Sigmoid colon (tissue), 7 donors: ENCODE results near the gene MRPL21. TPM values are rescaled to one million over a fixed set of nuclear protein-coding genes. Genes with fewer than 3 reads are reported as not detected.

Source experiments
- DNase-seq: peaks from one replicate; pipeline ENCODE4 v3.0.0-alpha.2; 2019
- H3K27ac ChIP-seq, 4 donors: fragments of 200-600 bp; sonication (generic); one replicate each; pipeline ENCODE4 v1.5.1; 2016 to 2019; ENCODE audit warnings: mild to moderate bottlenecking in 1 of 4
- H3K27me3 ChIP-seq, 3 donors: fragments of 200-600 bp; sonication (generic); one replicate each; pipeline ENCODE4 v1.5.1; 2019; ENCODE audit warnings: mild to moderate bottlenecking in 1 of 3
- H3K36me3 ChIP-seq, 4 donors: fragments of 200-600 bp; sonication (generic); one replicate each; pipeline ENCODE4 v1.5.1; 2016 to 2019
- H3K4me1 ChIP-seq, 4 donors: fragments of 200-600 bp; sonication (generic); one replicate each; pipeline ENCODE4 v1.5.1; 2017 to 2019
- H3K4me3 ChIP-seq, 4 donors: fragments of 200-600 bp; sonication (generic); one replicate each; pipeline ENCODE4 v1.5.1; 2017 to 2019; ENCODE audit warnings: mild to moderate bottlenecking in 2 of 4, moderate library complexity in 1 of 4
- H3K9me3 ChIP-seq, 4 donors: fragments of 200-600 bp in 3 of 4; sonication (generic) in 3 of 4; one replicate each; pipeline versions ENCODE4 v1.5.1 to v1.6.1; 2013 to 2019
- CTCF ChIP-seq, 4 experiments: fragments of 450-650 bp in 3 of 4; fragments of 200-600 bp in 1 of 4; IDR thresholded peaks; one replicate each; pipeline ENCODE4 v1.5.1; 2016 to 2019; ENCODE audit warnings: antibody characterized with exemption in 4 of 4, mild to moderate bottlenecking in 3 of 4, moderate library complexity in 2 of 4
- EP300 ChIP-seq, 4 donors: sonication (generic); formaldehyde crosslinking; IDR thresholded peaks; one replicate each; pipeline ENCODE4 v1.6.1; 2017; ENCODE audit warnings: antibody characterized with exemption in 4 of 4
- POLR2A ChIP-seq, 2 donors: fragments of 450-650 bp; IDR thresholded peaks; one replicate each; pipeline ENCODE4 v1.6.1; 2016; ENCODE audit warnings: antibody characterized with exemption in 2 of 2, mild to moderate bottlenecking in 2 of 2, moderate library complexity in 2 of 2
- POLR2AphosphoS5 ChIP-seq, 4 donors: sonication (generic); formaldehyde crosslinking; IDR thresholded peaks; one replicate each; pipeline ENCODE4 v1.6.1; 2017; ENCODE audit warnings: antibody characterized with exemption in 4 of 4
- WGBS, 2 donors: extraction: QIAGEN DNeasy Blood & Tissue Kit; methylation state at CpG; one replicate each; pipeline ENCODE4 v1.1.7; 2013; 5-methylcytosine and 5-hydroxymethylcytosine counted together
- intact Hi-C: fragments of 100-400 bp; cut with DNase I; formaldehyde crosslinking; loops from one replicate; pipeline ENCODE4 v1.15.1; 2023
- polyA plus RNA-seq, 3 donors: library from polyadenylated mRNA; stranded (reverse); fragments of 200-250 nt; gene quantifications; one replicate each; pipeline ENCODE4 v1.2.3, GENCODE V29; 2013
- total RNA-seq, 4 donors: library from RNA; depleted of rRNA; stranded (reverse); fragments of >200 nt; gene quantifications; one replicate each; pipeline ENCODE4 v1.1.0, GENCODE V29; 2016
- donor health status: healthy with polysubstance abuse.
- donor health status: Bipolar disorder and iron deficiency.
- donor health status: healthy.

The MRPL21 gene
- total and polyA plus RNA-seq, 7 donors: 53.7 to 134 (median 99.1) TPM

- 70 to 89% methylated on average over 8 of the region's 8 CpGs for WGBS, 2 donors
- TF ChIP-seq CTCF (IDR thresholded peaks at IDR 0.05) (no peak), EP300 (IDR thresholded peaks at IDR 0.05) (no peak), POLR2A (IDR thresholded peaks at IDR 0.05) (no peak), POLR2AphosphoS5 (IDR thresholded peaks at IDR 0.05) (no peak)
- no peaks in the 10 kb centered on the region for H3K27me3 ChIP-seq
- H3K4me3 ChIP-seq: no peak overlapping the region
- no peaks in the 10 kb centered on the region for H3K9me3 ChIP-seq
- no peak for DNase-seq
- H3K36me3 ChIP-seq: peaks cover 14 to 100% (median 72%) of the 10 kb centered on the region in 4 donors
- intact Hi-C loops: no loop called here
- no peak overlapping the region for H3K27ac ChIP-seq
- H3K4me1 ChIP-seq: peaks cover 0 to 3% (median 0%) of the 10 kb centered on the region in 4 donors
Observed at GRCh38 chr11:68910965-68911364, 7.3 kb upstream of the MRPL21 start.

GRCh38 chr11:68908273-68908672 is 4.6 kb upstream of the MRPL21 start:
- no peak overlapping the region for H3K4me3 ChIP-seq
- H3K9me3 ChIP-seq: no peaks in the 10 kb centered on the region
- H3K27me3 ChIP-seq: no peaks in the 10 kb centered on the region
- intact Hi-C loops: loop anchor here (10.0 kb wide), 2 partner anchors 737 to 767 kb away; partner anchors contain the start of genes CCND1 and LTO1
- H3K27ac ChIP-seq: no peak overlapping the region
- no peak for TF ChIP-seq EP300 (IDR thresholded peaks at IDR 0.05)
- no peak for TF ChIP-seq CTCF (IDR thresholded peaks at IDR 0.05)
- TF ChIP-seq POLR2A (IDR thresholded peaks at IDR 0.05): no peak
- no peak for TF ChIP-seq POLR2AphosphoS5 (IDR thresholded peaks at IDR 0.05)
- 92% methylated on average over 5 of the region's 5 CpGs for WGBS, 2 donors
- peaks cover 2 to 19% (median 14%) of the 10 kb centered on the region in 4 donors for H3K4me1 ChIP-seq
- peaks cover 11 to 74% (median 50%) of the 10 kb centered on the region in 4 donors for H3K36me3 ChIP-seq
- peak; percentile 11 for DNase-seq

- peak overlapping the region in 2 of 4 donors; percentile 69 to 92 for H3K4me3 ChIP-seq
- H3K27ac ChIP-seq: peak overlapping the region; percentile 85 to 94 (median 91)
- no peaks in the 10 kb centered on the region for H3K27me3 ChIP-seq
- DNase-seq: peak; percentile 61
- intact Hi-C loops: loop anchor here (10.0 kb wide), 2 partner anchors 739 to 769 kb away; partner anchors contain the start of genes CCND1 and LTO1
- TF ChIP-seq POLR2A (IDR thresholded peaks at IDR 0.05): no peak
- TF ChIP-seq CTCF (IDR thresholded peaks at IDR 0.05): no peak
- TF ChIP-seq EP300 (IDR thresholded peaks at IDR 0.05): no peak
- no peak for TF ChIP-seq POLR2AphosphoS5 (IDR thresholded peaks at IDR 0.05)
- no peaks in the 10 kb centered on the region for H3K9me3 ChIP-seq
- WGBS, 2 donors: 88 to 92% methylated on average over 23 of the region's 23 CpGs
- peaks cover 8 to 49% (median 32%) of the 10 kb centered on the region in 4 donors for H3K36me3 ChIP-seq
- peaks cover 2 to 38% (median 31%) of the 10 kb centered on the region in 4 donors for H3K4me1 ChIP-seq
Observed at GRCh38 chr11:68905421-68906360, 2.1 kb upstream of the MRPL21 start.

- DNase-seq: peak; percentile 71
- peaks cover 3 to 49% (median 28%) of the 10 kb centered on the region in 4 donors for H3K36me3 ChIP-seq
Observed at GRCh38 chr11:68904248-68904847, 716 bp upstream of the MRPL21 start.

More at GRCh38 chr11:68904248-68904847, 716 bp upstream of the MRPL21 start:
- no peak for TF ChIP-seq POLR2AphosphoS5 (IDR thresholded peaks at IDR 0.05)
- TF ChIP-seq POLR2A (IDR thresholded peaks at IDR 0.05): no peak
- TF ChIP-seq CTCF (IDR thresholded peaks at IDR 0.05): no peak
- TF ChIP-seq EP300 (IDR thresholded peaks at IDR 0.05): no peak
- Histone ChIP-seq H3K4me3 (peak overlapping the region; percentile 63 to 94 (median 80)), H3K9me3 (no peaks in the 10 kb centered on the region), H3K27ac (peak overlapping the region; percentile 85 to 94 (median 91)), H3K4me1 (peaks cover 2 to 38% (median 31%) of the 10 kb centered on the region in 4 donors), H3K27me3 (no peaks in the 10 kb centered on the region)
- intact Hi-C loops: loop anchor here (5.0 to 10.0 kb wide), 5 partner anchors 62 to 770 kb away; partner anchors contain the start of genes CCND1, CPT1A, LTO1 and TPCN2
- 1 to 2% methylated on average over 24 of the region's 24 CpGs for WGBS, 2 donors
